Testis (tissue), 2 donors: ENCODE results near the gene PREPL.

Source experiments
- CTCF ChIP-seq, 3 experiments: fragments of 450-650 bp in 2 of 3; fragments of 200-600 bp in 1 of 3; sonication (generic) in 1 of 3; IDR thresholded peaks; one replicate each; pipeline ENCODE4 v1.5.1; 2016 to 2019; ENCODE audit warnings: antibody characterized with exemption in 3 of 3, mild to moderate bottlenecking in 2 of 3, moderate library complexity in 1 of 3
- POLR2A ChIP-seq: fragments of 450-650 bp; IDR thresholded peaks from one replicate; pipeline ENCODE4 v1.6.1; 2017; ENCODE audit warnings: antibody characterized with exemption, mild to moderate bottlenecking, moderate library complexity

DNA sequence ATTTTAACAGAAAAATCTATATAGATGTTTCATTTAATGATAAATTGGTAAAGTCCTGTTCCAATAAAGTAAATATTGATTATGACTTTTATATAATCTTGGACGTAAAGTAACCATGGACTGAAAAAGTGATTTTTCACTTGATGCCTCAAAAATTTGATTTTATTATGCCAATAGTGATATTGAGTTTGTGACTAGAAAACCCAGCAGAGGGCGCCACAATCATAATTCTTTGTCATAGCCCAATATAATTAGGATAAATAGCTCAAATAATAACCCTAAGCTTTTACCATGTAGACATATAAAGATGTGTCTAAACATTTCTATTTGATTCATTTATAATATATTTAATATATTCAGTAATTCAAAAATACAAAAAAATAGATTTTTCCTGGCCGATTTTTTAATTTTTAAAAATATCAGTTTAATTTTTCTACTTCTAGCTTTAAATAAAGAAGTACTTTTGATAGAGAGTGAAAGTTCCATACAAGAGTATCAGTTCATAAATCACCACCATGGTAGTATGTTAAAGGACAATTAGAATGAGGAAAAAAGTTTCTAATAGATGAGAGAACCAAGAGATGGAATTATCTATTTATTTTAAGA is 31.1 kb upstream of the PREPL start:
- TF ChIP-seq CTCF (IDR thresholded peaks at IDR 0.05) (peak in 2 of 3 experiments; percentile 13 to 49), POLR2A (no peak)
